H9 (cell line): Measurements from ENCODE around the gene VPS4A. TPM values are rescaled to one million over a fixed set of nuclear protein-coding genes. Genes with fewer than 3 reads are reported as not detected.

Source experiments
- DNase-seq: peaks from one replicate; pipeline ENCODE4 v3.0.0-alpha.2; 2017
- H2AFZ ChIP-seq: one replicate; pipeline ENCODE4 v1.6.1; 2013; ENCODE audit warnings: mild to moderate bottlenecking, low read length, control low read depth, moderate library complexity
- H2AK5ac ChIP-seq: 2 replicates; pipeline ENCODE4 v1.6.1; 2013; ENCODE audit warnings: low read length, control low read depth, mixed read lengths; ENCODE audit not compliant: insufficient read length
- H2BK120ac ChIP-seq: one replicate; pipeline ENCODE4 v1.6.1; 2013; ENCODE audit warnings: low read depth, mild to moderate bottlenecking, low read length, control low read depth, inconsistent platforms; ENCODE audit not compliant: poor library complexity, severe bottlenecking
- H2BK12ac ChIP-seq: 2 replicates; pipeline ENCODE4 v1.6.1; 2013; ENCODE audit warnings: low read length, control low read depth, mixed read lengths, low read depth; ENCODE audit not compliant: insufficient read length
- H2BK15ac ChIP-seq: 2 replicates; pipeline ENCODE4 v1.6.1; 2013; ENCODE audit warnings: low read depth, low read length, control low read depth
- H2BK20ac ChIP-seq: one replicate; pipeline ENCODE4 v1.6.1; 2013; ENCODE audit warnings: low read depth, mild to moderate bottlenecking, low read length, control low read depth, inconsistent platforms; ENCODE audit not compliant: poor library complexity, severe bottlenecking
- H2BK5ac ChIP-seq: 2 replicates; pipeline ENCODE4 v1.6.1; 2013; ENCODE audit warnings: low read length, control low read depth, mixed read lengths; ENCODE audit not compliant: insufficient read length
- H3K14ac ChIP-seq: 2 replicates; pipeline ENCODE4 v1.6.1; 2013; ENCODE audit warnings: low read length, control low read depth; ENCODE audit not compliant: insufficient read depth
- H3K18ac ChIP-seq: 2 replicates; pipeline ENCODE4 v1.6.1; 2013; ENCODE audit warnings: low read depth, mild to moderate bottlenecking, mixed read lengths, low read length, control low read depth; ENCODE audit not compliant: insufficient read length
- H3K23ac ChIP-seq: 2 replicates; pipeline ENCODE4 v1.6.1; 2013; ENCODE audit warnings: low read length, control low read depth, mixed read lengths, low read depth; ENCODE audit not compliant: insufficient read length
- H3K23me2 ChIP-seq: 2 replicates; pipeline ENCODE4 v1.6.1; 2013; ENCODE audit warnings: low read depth, mild to moderate bottlenecking, mixed read lengths, low read length, control low read depth; ENCODE audit not compliant: insufficient read length, poor library complexity, severe bottlenecking
- H3K27ac ChIP-seq: 2 replicates; pipeline ENCODE4 v1.5.1; 2013; ENCODE audit warnings: low read length, control low read depth, mixed read lengths, low read depth; ENCODE audit not compliant: insufficient read length
- H3K27me3 ChIP-seq: 2 replicates; pipeline ENCODE4 v1.6.1; 2013; ENCODE audit warnings: low read length, control low read depth, inconsistent platforms; ENCODE audit not compliant: insufficient read depth
- H3K4ac ChIP-seq: 2 replicates; pipeline ENCODE4 v1.6.1; 2013; ENCODE audit warnings: low read depth, mild to moderate bottlenecking, control low read depth, inconsistent platforms, low read length, moderate library complexity
- H3K4me1 ChIP-seq: 2 replicates; pipeline ENCODE4 v1.6.1; 2013; ENCODE audit warnings: low read length, control low read depth, inconsistent platforms; ENCODE audit not compliant: insufficient read depth
- H3K4me2 ChIP-seq: 2 replicates; pipeline ENCODE4 v1.6.1; 2013; ENCODE audit warnings: low read length, control low read depth, mixed read lengths; ENCODE audit not compliant: insufficient read length, insufficient read depth
- H3K56ac ChIP-seq: 2 replicates; pipeline ENCODE4 v1.6.1; 2013; ENCODE audit warnings: low read depth, mild to moderate bottlenecking, mixed read lengths, low read length, control low read depth; ENCODE audit not compliant: insufficient read length
- H3K79me1 ChIP-seq: 2 replicates; pipeline ENCODE4 v1.6.1; 2013; ENCODE audit warnings: low read depth, mild to moderate bottlenecking, moderate library complexity, low read length, control low read depth, inconsistent platforms; ENCODE audit not compliant: insufficient read depth, poor library complexity, severe bottlenecking
- H3K79me2 ChIP-seq: 2 replicates; pipeline ENCODE4 v1.6.1; 2013; ENCODE audit warnings: low read length, control low read depth, inconsistent platforms; ENCODE audit not compliant: insufficient read depth
- H3K9ac ChIP-seq: 2 replicates; pipeline ENCODE4 v1.6.1; 2013; ENCODE audit warnings: low read length, control low read depth, mixed read lengths; ENCODE audit not compliant: insufficient read length; ENCODE audit errors: extremely low read depth
- H3K9me3 ChIP-seq: one replicate; pipeline ENCODE4 v1.6.1; 2013; ENCODE audit warnings: low read depth, low read length, inconsistent platforms; ENCODE audit not compliant: control insufficient read depth
- H3T11ph ChIP-seq: one replicate; pipeline ENCODE4 v1.6.1; 2013; ENCODE audit warnings: mild to moderate bottlenecking, low read length, control low read depth, inconsistent platforms
- H4K20me1 ChIP-seq: one replicate; pipeline ENCODE4 v1.6.1; 2013; ENCODE audit not compliant: control insufficient read depth, insufficient read length, insufficient read depth
- H4K5ac ChIP-seq: 2 replicates; pipeline ENCODE4 v1.6.1; 2013; ENCODE audit warnings: low read depth, mild to moderate bottlenecking, mixed read lengths, low read length, control low read depth; ENCODE audit not compliant: insufficient read length
- H4K8ac ChIP-seq: replicated peaks from 2 replicates; pipeline ENCODE4 v1.6.1; 2013; ENCODE audit warnings: low read length, control low read depth, mixed read lengths, low read depth; ENCODE audit not compliant: insufficient read length
- H4K91ac ChIP-seq: 2 replicates; pipeline ENCODE4 v1.6.1; 2013; ENCODE audit warnings: low read depth, mild to moderate bottlenecking, moderate library complexity, mixed read lengths, low read length, control low read depth; ENCODE audit not compliant: insufficient read length
- H3K27ac Mint-ChIP-seq, 3 experiments: 2 replicates in 2 of 3; 3 replicates in 1 of 3; pipeline ENCODE4 v1.8.0; 2020 to 2021; ENCODE audit warnings: mixed read lengths in 3 of 3, mild to moderate bottlenecking in 1 of 3, moderate library complexity in 1 of 3
- H3K27me3 Mint-ChIP-seq: 2 replicates; pipeline ENCODE4 v1.8.0; 2021; ENCODE audit warnings: low read depth, mild to moderate bottlenecking, moderate library complexity, mixed read lengths
- H3K36me3 Mint-ChIP-seq, 3 experiments: 2 replicates in 2 of 3; 3 replicates in 1 of 3; pipeline ENCODE4 v1.8.0; 2020 to 2021; ENCODE audit warnings: low read depth in 3 of 3, mixed read lengths in 3 of 3; ENCODE audit not compliant: insufficient read depth in 1 of 3
- H3K4me1 Mint-ChIP-seq, 2 experiments: 2 replicates each; pipeline ENCODE4 v1.8.0; 2020; ENCODE audit warnings: mixed read lengths in 2 of 2
- H3K4me3 Mint-ChIP-seq, 2 experiments: 2 replicates in 1 of 2; 3 replicates in 1 of 2; pipeline ENCODE4 v1.8.0; 2020 to 2021; ENCODE audit warnings: mild to moderate bottlenecking in 2 of 2, mixed read lengths in 2 of 2, moderate library complexity in 1 of 2
- H3K9me3 Mint-ChIP-seq, 2 experiments: 2 replicates in 1 of 2; 3 replicates in 1 of 2; pipeline ENCODE4 v1.8.0; 2020; ENCODE audit warnings: mild to moderate bottlenecking in 2 of 2, mixed read lengths in 2 of 2, moderate library complexity in 1 of 2
- WGBS: extraction: QIAGEN DNeasy Blood & Tissue Kit; methylation state at CpG from one replicate; pipeline ENCODE4 v1.1.7; 2013; ENCODE audit warnings: missing lambda C conversion rate, low lambda C conversion rate, mixed read lengths; ENCODE audit not compliant: insufficient read length; ENCODE audit errors: extremely low coverage; 5-methylcytosine and 5-hydroxymethylcytosine counted together
- total RNA-seq: library from RNA; stranded (reverse); gene quantifications from 2 replicates; pipeline ENCODE4 v1.2.1, GENCODE V29; 2021
- TF ChIP-seq, protein P1 (sequence below): fragments of 200-600 bp; sonication (generic); conservative IDR thresholded peaks from 3 replicates; pipeline ENCODE4 v1.8.0; 2021; ENCODE audit warnings: antibody characterized with exemption, mild to moderate bottlenecking

Gene VPS4A
- total RNA-seq, 1 experiment from 2014 or later = 27.1 TPM

DNA sequence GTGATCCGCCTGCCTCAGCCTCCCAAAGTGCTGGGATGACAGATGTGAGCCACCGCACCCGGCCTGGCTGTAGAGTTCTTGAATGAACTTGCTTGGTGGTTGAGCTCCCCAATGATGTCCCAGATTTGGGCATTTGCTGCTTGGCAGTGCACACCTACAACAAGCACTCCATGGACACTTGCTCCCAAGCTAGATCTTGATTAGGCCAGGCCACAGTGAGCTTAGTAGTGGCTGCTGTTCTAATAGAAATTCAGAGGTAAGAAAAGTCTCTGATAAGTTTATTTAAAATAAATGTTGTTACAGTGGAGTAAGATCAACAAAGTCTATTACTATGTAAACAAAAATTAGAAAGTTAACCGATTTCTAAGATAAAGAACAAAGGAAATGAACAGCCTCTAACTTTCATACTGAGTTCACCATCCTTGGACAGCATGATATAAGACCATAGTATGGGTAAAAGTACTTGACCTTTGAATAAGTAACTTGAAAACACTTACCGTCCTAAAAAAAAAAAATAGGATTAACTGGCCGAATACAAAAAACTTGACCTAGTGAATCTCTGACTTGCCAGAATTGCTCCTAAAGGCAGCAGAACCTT is 39.5 kb downstream of the VPS4A start:
- H3K18ac ChIP-seq = no peak overlapping the region
- H3T11ph ChIP-seq = no peak overlapping the region
- no peaks in the 10 kb centered on the region for H3K9me3 ChIP-seq
- no peaks in the 10 kb centered on the region for H3K9me3 Mint-ChIP-seq
- no peaks in the 10 kb centered on the region for H3K4me1 Mint-ChIP-seq
- peaks cover 0 to 10% (median 4%) of the 10 kb centered on the region in 3 experiments; a peak in 4 of 7 replicates for H3K36me3 Mint-ChIP-seq
- H3K27ac Mint-ChIP-seq = no peak overlapping the region
- H2BK5ac ChIP-seq = no peak overlapping the region
- H3K79me2 ChIP-seq = no peaks in the 10 kb centered on the region
- H3K23ac ChIP-seq = no peak overlapping the region
- H2BK120ac ChIP-seq = peak overlapping the region; percentile 7
- no peak overlapping the region for H3K56ac ChIP-seq
- no CpG with 5 or more reads among the region's 6 CpGs for WGBS
- H4K91ac ChIP-seq = no peak overlapping the region
- H3K4me3 Mint-ChIP-seq = no peak overlapping the region
- TF ChIP-seq, protein P1, sequence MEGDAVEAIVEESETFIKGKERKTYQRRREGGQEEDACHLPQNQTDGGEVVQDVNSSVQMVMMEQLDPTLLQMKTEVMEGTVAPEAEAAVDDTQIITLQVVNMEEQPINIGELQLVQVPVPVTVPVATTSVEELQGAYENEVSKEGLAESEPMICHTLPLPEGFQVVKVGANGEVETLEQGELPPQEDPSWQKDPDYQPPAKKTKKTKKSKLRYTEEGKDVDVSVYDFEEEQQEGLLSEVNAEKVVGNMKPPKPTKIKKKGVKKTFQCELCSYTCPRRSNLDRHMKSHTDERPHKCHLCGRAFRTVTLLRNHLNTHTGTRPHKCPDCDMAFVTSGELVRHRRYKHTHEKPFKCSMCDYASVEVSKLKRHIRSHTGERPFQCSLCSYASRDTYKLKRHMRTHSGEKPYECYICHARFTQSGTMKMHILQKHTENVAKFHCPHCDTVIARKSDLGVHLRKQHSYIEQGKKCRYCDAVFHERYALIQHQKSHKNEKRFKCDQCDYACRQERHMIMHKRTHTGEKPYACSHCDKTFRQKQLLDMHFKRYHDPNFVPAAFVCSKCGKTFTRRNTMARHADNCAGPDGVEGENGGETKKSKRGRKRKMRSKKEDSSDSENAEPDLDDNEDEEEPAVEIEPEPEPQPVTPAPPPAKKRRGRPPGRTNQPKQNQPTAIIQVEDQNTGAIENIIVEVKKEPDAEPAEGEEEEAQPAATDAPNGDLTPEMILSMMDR = no peak
- no peaks in the 10 kb centered on the region for H3K27me3 Mint-ChIP-seq
- no peak overlapping the region for H3K27ac ChIP-seq
- no peaks in the 10 kb centered on the region for H4K20me1 ChIP-seq
- H3K4me1 ChIP-seq = no peaks in the 10 kb centered on the region
- H2AFZ ChIP-seq = no peak overlapping the region
- H4K8ac ChIP-seq = no peak overlapping the region
- no peak overlapping the region for H3K4ac ChIP-seq
- no peak overlapping the region for H2BK12ac ChIP-seq
- H3K14ac ChIP-seq = no peak overlapping the region
- H2AK5ac ChIP-seq = no peak overlapping the region
- no peaks in the 10 kb centered on the region for H3K27me3 ChIP-seq
- H4K5ac ChIP-seq = no peak overlapping the region
- H2BK20ac ChIP-seq = no peak overlapping the region
- no peaks in the 10 kb centered on the region for H3K79me1 ChIP-seq
- no peak overlapping the region for H3K4me2 ChIP-seq
- no peak for DNase-seq
- no peaks in the 10 kb centered on the region for H3K23me2 ChIP-seq
- no peak overlapping the region for H2BK15ac ChIP-seq
- H3K9ac ChIP-seq = no peak overlapping the region
